ENCODE measurements around the gene ACER3. TPM values are rescaled to one million over a fixed set of nuclear protein-coding genes. Genes with fewer than 3 reads are reported as not detected.
"Not testable (repeated sequence)": the region's sequence is repeated elsewhere in the genome, so short reads cannot be mapped to it uniquely, and the experiment has no call there.

The ACER3 gene
- total RNA-seq, 4 donors from 2014 or later: 6.5 to 58.9 (median 27.4) TPM

DNA sequence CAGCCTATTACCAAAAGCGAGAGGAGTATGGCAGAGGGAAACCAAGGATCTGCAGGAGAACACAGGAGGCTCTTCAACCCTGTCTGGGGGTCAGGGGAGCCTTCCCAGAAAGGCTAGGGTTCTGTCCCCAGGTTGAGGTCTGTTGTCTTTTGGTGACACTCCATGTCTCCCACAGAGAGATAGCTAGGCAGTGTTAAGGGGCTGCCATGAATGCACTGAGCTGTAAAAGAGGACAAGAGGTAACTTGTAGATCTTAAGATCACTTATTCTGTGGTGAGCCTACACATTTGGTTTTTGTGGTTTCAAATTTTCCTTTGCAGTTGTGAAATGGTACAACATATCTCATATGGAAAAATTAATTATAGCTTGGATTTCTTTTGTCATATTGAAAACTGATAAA lies 6.0 kb upstream of the ACER3 start:
- Histone ChIP-seq H3K36me3 (no peaks in the 10 kb centered on the region), H3K4me3 (no peak overlapping the region), H3K9me3 (no peaks in the 10 kb centered on the region), H3K27me3 (no peaks in the 10 kb centered on the region), H3K4me1 (no peaks in the 10 kb centered on the region), H3K27ac (no peak overlapping the region)
- DNase-seq: no peak
- intact Hi-C loops (cut with DNase I; ENCODE audit: low total_unique reads): no loop called here
- TF ChIP-seq, protein P1, sequence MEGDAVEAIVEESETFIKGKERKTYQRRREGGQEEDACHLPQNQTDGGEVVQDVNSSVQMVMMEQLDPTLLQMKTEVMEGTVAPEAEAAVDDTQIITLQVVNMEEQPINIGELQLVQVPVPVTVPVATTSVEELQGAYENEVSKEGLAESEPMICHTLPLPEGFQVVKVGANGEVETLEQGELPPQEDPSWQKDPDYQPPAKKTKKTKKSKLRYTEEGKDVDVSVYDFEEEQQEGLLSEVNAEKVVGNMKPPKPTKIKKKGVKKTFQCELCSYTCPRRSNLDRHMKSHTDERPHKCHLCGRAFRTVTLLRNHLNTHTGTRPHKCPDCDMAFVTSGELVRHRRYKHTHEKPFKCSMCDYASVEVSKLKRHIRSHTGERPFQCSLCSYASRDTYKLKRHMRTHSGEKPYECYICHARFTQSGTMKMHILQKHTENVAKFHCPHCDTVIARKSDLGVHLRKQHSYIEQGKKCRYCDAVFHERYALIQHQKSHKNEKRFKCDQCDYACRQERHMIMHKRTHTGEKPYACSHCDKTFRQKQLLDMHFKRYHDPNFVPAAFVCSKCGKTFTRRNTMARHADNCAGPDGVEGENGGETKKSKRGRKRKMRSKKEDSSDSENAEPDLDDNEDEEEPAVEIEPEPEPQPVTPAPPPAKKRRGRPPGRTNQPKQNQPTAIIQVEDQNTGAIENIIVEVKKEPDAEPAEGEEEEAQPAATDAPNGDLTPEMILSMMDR (IDR thresholded peaks at IDR 0.05): no peak
- no peak for TF ChIP-seq POLR2A (IDR thresholded peaks at IDR 0.05)

DNA sequence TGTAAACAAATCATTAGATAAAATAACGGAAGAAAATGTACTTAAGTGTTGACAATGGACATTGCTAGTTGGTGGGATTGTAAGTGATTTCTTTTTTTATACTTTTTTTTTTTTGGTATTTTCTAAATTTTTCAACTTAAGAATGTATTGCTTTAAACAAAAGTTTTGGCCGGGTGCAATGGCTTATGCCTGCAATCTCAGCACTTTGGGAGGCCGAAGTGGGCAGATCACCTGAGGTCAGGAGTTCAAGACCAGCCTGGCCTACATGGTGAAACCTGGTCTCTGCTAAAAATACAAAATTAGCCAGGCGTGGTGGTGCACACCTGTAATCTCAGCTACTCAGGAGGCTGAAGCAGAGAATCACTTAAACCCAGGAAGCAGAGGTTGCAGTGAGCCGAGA lies 5.0 kb upstream of the ACER3 start:
- H3K9me3 ChIP-seq; H3K4me3 ChIP-seq; H3K27me3 ChIP-seq; DNase-seq; H3K36me3 ChIP-seq; H3K4me1 ChIP-seq; intact Hi-C loops (cut with DNase I; ENCODE audit: low total_unique reads); H3K27ac ChIP-seq: not testable (repeated sequence)

DNA sequence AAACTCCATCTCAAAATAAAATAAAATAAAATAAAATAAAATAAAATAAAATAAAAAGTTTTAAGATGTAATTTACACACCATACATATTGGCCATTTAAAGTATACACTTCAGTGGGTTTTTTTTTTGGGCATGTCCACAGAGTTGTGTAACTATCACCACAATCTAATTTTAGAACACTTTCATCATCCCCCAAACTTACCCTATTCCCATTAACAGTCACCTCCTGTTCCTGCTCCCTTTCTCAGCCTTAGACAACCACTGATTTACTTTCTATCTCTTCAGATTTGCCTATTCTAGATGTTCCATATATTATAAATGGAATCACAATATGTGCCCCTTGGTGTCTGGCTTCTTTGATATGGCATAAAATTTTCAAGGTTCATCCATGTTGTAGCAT lies 4.6 kb upstream of the ACER3 start:
- Histone ChIP-seq H3K27me3 (no peaks in the 10 kb centered on the region), H3K27ac (no peak overlapping the region), H3K9me3 (no peaks in the 10 kb centered on the region), H3K4me3 (no peak overlapping the region), H3K36me3 (no peaks in the 10 kb centered on the region), H3K4me1 (no peaks in the 10 kb centered on the region)
- intact Hi-C loops (cut with DNase I; ENCODE audit: low total_unique reads): no loop called here
- TF ChIP-seq, protein P1 (IDR thresholded peaks at IDR 0.05): no peak
- TF ChIP-seq POLR2A (IDR thresholded peaks at IDR 0.05): no peak
- no peak for DNase-seq

DNA sequence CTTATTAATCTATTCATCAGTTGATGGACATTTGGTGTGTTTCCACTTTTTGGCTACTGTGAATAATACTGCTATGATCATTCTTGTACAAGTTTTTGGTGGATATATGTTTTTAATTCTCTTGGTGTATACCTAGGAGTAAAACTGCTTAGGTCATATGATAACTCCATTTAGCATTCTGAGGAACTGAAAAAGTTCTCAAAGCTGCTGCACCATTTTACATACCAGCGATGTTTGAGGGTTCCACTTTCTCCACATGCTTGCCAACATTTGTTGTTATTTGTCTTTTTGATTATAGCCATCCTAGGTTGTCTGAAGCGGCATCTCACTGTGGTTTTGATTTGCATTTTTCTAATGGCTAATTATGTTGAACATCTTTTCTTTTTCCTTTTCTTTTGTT lies 4.1 kb upstream of the ACER3 start:
- Histone ChIP-seq H3K36me3 (no peaks in the 10 kb centered on the region), H3K9me3 (no peaks in the 10 kb centered on the region), H3K4me3 (no peak overlapping the region), H3K4me1 (no peaks in the 10 kb centered on the region), H3K27me3 (no peaks in the 10 kb centered on the region), H3K27ac (no peak overlapping the region)
- DNase-seq: no peak
- intact Hi-C loops (cut with DNase I; ENCODE audit: low total_unique reads): no loop called here
- no peak for TF ChIP-seq POLR2A (IDR thresholded peaks at IDR 0.05)
- TF ChIP-seq, protein P1 (IDR thresholded peaks at IDR 0.05): no peak

DNA sequence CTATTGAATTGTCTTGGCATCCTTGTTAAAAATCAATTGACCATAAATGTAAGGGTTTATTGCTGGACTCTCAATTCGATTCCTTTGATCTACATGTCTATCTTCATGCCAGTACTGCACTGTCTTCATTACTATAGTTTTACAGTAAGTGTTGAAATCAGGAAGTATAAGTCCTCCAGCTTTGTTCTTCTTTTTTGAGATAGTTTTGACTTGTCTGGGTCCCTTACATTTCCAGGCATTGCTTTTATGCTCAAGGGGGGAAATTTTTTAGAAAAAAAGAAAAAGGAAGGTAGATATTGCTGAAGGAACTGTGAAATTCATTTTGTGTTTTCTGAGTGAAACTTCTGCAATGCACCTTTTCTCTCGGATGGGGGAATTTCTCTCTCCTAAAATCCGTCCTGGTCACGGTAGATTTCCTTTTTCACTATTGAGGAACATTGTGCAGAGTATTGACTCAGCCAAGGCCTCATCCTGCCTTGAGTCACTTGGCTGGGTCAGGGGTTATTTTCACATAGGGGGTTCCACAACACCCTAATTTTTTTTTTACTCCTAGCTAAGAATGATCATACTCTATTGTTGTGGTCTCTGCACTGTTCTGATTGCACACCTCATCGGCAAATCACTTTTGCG lies 2.8 kb upstream of the ACER3 start:
- no peaks in the 10 kb centered on the region for H3K9me3 ChIP-seq
- no peaks in the 10 kb centered on the region for H3K4me1 ChIP-seq
- no peak overlapping the region for H3K4me3 ChIP-seq
- H3K36me3 ChIP-seq: no peaks in the 10 kb centered on the region
- H3K27ac ChIP-seq: no peak overlapping the region
- no peak for DNase-seq
- no peaks in the 10 kb centered on the region for H3K27me3 ChIP-seq
- intact Hi-C loops (cut with DNase I; ENCODE audit: low total_unique reads): no loop called here
- TF ChIP-seq POLR2A (IDR thresholded peaks at IDR 0.05): no peak
- TF ChIP-seq, protein P1 (IDR thresholded peaks at IDR 0.05): no peak
